Stimulated activated CD4-positive, alpha-beta T cell treated with anti-CD3 and anti-CD28 coated beads, TNF-alpha, amount 100 ng/mL, for 4 hours (primary cell): Measurements from ENCODE around the gene FHOD1.

Experiments
- DNase-seq, 3 experiments: peaks; one replicate each; pipeline ENCODE4 v3.0.0-alpha.2; 2020; ENCODE audit warnings: low read depth in 3 of 3

Gene FHOD1

DNA sequence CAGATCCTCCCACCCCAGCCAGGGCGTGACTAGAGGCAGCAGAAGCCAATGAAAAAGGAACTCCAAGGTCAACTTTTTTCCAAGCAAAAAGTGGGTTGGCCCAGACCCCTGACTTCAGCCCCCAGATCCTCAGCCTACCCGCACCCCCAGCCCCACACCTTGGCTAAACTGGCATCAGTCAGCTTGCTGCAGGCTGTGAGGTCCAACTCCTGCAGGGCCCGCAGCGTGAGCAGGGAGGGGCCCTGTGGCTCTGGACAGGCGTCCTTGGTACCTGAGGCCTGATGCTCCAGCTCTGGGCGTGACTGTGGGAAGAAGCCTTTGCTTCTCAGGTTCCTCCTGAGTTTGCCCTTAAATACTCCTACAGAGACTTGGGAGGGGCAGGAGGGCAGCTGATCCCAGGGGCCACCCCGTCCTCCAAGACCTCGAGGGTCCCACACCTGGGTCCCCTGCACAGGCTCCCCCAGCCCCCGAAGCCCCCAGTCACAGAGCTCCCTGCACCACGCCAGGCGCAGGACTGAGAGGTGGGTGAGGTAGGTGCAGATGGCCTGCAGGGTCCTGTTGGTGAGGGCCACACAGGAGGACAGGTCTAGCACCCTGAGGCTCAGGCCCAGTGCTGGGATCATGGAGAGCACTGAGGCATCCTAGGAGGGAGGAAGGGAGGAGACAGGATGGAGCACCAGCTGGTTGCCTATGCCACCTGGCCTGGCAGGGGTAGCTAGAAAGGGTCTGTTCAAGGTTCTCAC lies 39.0 kb downstream of the FHOD1 start:
- no peak for DNase-seq

DNA sequence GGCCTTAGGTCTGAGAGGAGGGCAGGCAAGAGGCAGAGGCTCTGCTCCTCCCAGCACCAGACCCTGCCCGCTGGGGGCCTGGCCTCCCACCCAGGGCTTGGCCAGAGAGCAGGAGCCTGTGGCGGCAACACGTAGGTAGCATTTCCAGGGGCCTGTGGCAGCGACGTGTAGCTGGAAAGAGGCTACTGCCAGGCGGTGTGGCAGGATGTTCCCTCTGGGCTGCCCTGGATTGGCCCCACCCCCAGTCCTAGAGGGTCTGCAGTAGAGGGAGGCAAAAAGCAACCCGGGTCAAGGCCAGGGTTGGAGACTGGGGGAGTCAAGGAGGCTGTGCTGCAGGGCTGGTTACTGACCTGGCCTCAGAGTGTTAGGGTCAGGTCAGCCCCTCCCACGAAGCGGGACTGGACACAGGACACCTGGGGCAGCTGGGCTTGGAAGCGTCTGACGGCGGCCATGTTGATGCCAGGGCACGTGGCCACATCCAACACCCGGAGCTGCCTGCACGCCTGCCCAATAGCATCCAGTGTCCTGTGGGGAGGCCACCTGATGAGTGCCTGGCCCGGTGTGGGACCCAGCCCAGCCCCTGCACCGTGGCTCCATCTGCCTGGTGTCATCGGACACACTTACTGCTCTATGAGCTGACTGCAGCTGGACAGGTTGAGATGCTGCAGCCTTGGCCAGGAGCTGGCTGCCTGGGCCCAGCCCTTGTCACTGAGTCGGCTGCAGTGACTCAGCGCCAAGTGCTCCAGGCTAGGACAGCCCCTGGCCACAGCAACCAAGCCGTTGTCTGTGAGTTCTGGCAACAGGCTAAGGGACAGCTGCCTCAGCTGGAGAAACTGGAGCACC lies 39.8 kb downstream of the FHOD1 start:
- DNase-seq: no peak

GRCh38 chr16:67206838-67207248 lies 40.4 kb downstream of the FHOD1 start:
- DNase-seq: no peak

DNA sequence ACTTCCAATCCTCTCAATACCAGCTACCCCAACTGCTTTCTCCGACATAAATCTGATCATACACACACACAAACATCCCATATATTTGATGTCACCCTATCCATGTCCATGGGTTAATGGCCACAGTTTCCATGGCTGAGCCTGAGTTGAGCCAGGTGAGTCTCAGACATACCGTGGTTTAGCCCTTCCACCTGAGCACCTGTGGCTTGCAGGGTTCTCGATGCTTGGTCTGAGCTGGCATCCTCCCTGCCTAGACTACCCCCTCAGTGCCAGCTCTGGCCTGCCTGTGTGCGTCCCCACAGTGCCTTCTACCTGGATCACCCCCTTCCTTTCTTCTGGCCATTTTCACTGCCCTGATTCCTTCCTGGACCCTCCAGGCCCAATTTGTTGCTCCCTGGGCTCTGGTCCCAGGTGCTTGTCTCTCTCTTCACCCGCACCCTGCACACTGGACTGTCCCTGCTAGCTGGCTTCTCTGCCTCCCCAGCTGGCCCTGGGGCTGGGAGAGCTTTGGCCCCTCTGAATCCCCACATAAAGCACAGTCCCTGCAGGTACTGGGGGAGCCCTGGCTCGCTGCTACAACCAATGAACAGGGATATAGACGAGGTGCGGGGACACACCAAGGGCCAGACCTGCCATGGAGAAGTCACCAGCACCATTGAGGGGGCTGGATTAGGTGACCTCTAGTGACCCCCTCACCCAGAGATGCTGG lies 41.0 kb downstream of the FHOD1 start:
- DNase-seq: no peak

DNA sequence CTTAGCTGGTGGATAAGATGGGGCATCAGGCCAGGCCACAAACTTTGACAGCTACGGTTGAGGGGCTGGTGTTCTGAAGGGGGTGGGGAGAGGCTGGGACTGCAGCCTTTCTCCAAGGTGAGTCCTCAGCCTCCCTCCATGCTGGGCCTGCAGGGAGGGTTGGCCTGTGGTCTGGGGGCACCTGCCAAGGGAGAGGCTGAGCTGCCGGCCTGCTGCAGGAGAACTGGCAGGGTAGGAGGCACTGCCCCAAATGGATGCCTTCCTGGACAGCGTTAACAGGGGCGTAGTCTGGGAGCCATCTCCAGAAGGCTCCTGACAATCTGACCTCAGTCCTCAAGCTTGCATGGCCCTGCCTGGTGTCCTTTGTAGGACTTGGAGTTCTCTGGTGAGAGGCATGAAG lies 43.2 kb downstream of the FHOD1 start:
- no peak for DNase-seq

- DNase-seq: no peak
These were observed 44.3 kb downstream of the FHOD1 start for GRCh38 chr16:67202956-67203493.

DNA sequence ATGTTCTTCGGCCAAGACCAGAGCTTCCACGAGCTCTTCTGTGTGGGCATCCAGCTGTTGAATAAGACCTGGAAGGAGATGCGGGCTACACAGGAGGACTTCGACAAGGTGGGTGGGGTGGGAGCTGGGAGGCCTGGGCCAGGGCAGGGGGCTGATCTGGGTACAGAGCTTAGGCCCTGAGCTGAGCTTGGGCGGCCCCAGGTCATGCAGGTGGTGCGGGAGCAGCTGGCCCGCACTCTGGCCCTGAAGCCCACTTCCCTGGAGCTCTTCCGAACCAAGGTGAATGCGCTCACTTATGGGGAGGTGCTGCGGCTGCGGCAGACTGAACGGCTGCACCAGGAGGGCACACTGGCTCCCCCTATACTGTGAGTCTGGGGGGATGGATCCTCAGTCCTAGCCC lies 44.9 kb downstream of the FHOD1 start:
- no peak for DNase-seq

DNA sequence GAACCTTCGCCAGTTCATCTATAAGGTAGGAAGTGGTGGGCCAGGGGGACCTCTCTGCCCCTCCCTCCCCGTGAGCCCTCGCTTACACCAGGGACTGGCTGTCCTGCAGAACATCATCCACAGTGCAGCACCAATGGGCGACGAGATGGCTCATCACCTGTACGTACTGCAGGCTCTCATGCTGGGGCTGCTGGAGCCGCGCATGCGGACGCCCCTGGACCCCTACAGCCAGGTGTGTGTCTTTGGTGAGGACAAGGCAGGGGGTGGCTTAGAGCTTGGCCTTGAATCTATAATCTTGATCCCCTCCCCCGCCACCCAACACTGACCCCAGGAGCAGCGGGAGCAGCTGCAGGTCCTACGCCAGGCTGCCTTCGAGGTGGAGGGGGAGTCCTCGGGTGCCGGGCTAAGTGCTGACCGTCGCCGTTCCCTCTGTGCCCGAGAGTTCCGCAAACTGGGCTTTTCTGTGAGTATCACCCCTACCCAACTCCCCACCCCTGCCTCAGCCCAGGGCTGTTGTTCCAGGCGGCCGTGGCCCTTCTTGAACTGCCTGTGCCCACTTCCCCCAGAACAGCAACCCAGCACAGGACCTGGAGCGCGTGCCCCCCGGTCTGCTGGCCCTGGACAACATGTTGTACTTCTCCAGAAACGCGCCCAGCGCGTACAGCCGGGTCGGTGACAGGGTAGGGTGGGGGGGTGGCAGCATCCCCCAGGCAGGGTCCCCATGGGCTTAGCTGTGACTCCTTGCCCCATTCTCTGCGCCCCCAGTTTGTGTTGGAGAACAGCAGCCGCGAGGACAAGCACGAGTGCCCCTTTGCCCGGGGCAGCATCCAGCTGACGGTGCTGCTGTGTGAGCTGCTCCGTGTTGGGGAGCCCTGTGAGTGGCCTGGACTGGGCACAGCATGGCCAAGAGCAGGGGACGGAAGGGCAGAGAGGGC lies 45.6 kb downstream of the FHOD1 start:
- DNase-seq: no peak

DNA sequence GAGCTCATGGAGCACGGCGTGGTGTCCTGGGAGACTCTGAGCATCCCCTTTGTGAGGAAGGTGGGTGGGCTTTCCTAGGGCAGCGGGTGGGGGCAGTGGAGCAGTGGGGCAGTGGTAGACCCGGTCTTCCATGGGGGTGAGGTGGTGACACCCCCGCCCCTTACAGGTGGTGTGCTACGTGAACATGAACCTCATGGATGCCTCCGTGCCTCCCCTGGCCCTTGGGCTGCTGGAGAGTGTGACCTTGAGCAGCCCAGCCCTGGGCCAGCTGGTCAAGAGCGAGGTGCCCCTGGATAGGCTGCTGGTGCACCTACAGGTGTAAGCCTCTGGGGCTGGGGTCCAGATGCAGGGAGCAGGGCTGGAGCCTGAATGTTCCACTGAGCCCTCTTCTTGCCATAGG lies 46.8 kb downstream of the FHOD1 start:
- DNase-seq: no peak

DNA sequence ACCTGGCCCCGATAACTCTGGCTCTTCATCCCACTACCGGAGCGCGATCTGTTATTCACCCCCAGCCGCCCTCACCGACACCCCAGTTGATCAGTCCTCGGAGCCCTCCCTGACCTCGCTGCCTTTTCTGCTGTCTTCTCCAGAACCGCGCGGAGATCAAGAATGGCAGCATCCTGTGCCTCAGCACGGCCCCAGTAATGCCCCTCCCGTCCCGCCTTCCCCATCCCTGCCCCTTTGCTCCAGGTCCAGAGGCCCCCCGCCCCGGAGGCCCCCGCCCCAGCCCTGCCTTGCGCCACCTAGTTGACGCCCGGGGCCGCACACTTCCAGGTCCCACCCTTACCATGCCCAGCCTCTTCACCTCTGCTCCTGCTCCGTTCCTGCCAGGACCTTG lies 47.5 kb downstream of the FHOD1 start:
- DNase-seq: no peak

DNA sequence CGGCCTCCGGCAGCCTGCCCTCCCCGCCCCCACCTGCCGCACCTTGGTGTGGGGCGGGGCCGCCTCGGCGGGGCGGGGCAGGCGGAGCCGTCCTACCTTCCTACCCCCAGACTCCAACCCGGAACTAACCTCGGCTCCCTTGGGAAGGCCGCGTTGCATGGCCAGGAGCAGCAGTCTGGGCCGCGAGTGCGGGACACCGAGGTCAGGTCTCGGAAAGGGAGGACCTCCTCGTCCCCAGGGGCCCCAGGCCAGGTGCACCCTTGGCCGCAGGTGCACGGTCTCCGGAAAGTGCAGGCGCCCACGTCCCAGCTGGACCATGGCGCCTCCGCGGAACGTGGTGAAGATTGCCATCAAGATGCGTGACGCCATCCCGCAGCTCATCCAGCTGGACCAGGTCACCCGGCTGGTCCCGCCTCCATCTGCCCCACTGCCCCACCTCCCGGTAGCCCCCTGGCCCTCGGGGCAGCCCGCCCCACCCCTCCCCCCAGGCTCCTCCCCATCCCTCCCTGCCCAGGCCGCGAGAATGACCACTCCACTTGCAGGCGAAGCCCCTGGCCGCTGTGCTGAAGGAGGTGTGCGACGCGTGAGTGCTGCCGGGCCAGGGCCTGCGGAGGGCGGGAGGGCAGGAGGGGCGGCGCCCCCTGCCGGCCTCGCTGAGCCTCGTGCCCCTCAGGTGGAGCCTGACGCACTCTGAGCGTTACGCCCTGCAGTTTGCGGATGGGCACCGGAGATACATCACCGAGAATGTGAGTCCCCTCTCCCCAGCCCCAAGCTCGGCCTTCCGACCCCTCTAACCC lies 48.1 kb downstream of the FHOD1 start, which contains the start of gene ELMO3:
Gene ELMO3, plus strand, starts transcription at position 121 of the 797 bp plus-strand sequence. Its CDS starts 196 bp downstream, at position 317.
- no peak for DNase-seq

DNA sequence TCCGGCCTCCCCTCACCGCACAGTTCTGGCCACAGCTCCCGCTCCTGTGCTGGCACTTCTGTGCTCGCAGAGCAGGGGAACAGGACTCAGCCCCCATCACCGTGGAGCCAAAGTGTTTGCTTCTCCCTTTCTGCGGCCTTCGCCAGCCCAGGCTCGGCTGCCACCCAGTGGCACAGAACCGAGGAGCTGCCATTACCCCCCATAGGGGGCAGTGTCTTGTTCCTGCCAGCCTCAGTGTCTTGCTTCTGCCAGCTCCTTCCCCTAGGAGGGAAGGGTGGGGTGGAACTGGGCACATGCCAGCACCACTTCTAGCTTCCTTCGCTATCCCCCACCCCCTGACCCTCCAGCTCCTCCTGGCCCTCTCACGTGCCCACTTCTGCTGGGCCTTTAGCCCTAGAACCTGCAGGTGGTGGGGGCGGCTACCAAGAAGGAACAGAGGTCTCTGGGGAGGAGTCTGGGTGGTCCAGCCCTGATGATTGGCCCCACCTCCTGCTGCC lies 49.0 kb downstream of the FHOD1 start:
- no peak for DNase-seq

- DNase-seq: no peak
These were observed 49.6 kb downstream of the FHOD1 start for GRCh38 chr16:67197704-67198103.

GRCh38 chr16:67196881-67197280 lies 50.4 kb downstream of the FHOD1 start:
- DNase-seq: no peak

DNA sequence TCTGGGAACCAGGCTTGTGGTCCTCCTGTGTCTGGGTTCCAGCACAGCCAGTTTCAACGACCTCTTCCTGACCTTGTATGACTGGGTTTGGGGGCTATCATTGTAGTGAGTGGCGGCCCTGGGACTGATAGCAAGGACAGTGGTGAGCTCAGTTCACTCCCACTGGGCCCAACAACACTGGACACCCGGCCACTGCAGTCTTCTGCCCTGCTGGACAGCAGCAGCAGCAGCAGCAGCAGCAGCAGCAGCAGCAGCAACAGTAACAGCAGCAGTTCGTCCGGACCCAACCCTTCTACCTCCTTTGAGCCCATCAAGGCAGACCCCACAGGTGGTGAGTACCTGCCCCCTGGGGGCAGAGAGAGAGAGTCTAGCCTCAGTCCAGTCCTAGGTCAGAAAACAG lies 51.6 kb downstream of the FHOD1 start:
- no peak for DNase-seq

GRCh38 chr16:67194260-67194659 lies 53.0 kb downstream of the FHOD1 start:
- no peak for DNase-seq

DNA sequence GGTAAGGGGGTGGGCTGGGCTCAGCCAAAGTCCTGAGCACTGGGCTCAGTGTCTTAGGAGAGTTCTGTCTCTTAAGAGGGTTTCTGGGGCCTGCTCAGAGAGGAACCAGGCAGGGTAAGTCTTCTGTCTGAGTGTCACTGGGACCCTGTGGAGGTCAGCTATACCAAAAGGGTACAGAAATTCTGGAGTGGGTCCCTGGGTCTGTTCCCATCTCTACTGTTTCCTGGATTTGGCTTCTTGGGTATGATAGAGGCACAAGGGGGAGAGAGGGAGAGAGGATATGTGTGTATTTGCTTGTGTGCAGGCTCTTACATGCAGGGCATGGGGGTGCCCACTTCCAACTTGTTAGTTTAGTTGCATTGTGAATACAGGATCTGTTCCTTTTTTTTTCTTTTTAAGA lies 53.7 kb downstream of the FHOD1 start:
- DNase-seq: no peak

- no peak for DNase-seq
These were observed 54.4 kb downstream of the FHOD1 start for GRCh38 chr16:67192781-67193361.

GRCh38 chr16:67191995-67192681 lies 55.1 kb downstream of the FHOD1 start, which contains the start of gene E2F4:
Gene E2F4, plus strand, starts transcription at chr16:67192155. Its CDS starts 73 bp downstream, at chr16:67192228.
- peak; percentile 68 to 78 (median 78) for DNase-seq
